C4-2B (cell line): ENCODE measurements around the gene NDUFB3.

ENCODE experiments used
- H3K27ac ChIP-seq: fragments of 450-650 bp; 2 replicates; pipeline ENCODE4 v1.5.1; 2017
- ZFX ChIP-seq: fragments of 450-650 bp; IDR thresholded peaks from 2 replicates; pipeline ENCODE4 v1.6.1; 2017
- TF ChIP-seq, protein P1 (sequence below): fragments of 450-650 bp; conservative IDR thresholded peaks from 2 replicates; pipeline ENCODE4 v1.5.1; 2017; ENCODE audit warnings: mild to moderate bottlenecking

The NDUFB3 gene

DNA sequence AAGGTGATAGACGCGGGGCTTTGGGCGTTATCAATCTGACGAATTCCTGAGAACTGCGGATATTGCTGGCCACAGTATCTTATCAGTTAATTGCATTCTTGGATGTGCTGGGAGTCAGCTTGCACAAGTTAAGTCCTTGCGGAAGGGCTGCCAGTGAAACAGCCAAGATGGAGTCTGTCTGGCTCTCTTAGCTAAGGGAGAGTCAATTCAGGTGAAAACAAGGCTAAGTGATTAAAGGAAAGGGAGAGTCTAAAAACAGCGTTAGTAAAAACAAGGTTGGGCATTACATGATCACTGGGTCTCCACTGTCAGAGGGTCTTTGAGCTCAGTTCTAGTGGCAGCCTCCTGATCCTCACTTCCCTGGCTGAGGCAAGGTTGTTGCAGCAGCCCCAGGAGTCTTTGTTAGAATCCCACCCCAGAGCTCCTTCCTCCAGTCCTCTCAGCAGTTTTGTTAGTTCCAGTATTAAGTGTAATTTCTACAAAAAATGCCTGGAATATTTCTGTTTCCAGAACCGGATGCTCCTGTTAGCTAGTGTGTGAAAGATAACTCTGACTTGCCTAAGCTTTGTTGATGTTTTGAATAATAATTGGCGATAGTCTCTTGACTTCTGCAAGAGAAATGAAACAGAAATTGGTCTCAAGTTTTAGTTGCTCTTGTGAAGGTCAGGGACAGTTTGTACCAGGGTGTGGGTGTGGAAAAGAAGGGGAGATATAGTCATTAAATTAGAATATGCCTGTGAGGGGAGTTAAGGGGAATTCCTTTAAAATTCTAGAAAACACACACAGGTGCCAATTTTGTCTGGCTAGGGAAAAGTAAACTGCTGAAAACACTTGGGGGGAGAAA is 54.7 kb downstream of the NDUFB3 start:
- TF ChIP-seq ZFX = no peak
- TF ChIP-seq, protein P1, sequence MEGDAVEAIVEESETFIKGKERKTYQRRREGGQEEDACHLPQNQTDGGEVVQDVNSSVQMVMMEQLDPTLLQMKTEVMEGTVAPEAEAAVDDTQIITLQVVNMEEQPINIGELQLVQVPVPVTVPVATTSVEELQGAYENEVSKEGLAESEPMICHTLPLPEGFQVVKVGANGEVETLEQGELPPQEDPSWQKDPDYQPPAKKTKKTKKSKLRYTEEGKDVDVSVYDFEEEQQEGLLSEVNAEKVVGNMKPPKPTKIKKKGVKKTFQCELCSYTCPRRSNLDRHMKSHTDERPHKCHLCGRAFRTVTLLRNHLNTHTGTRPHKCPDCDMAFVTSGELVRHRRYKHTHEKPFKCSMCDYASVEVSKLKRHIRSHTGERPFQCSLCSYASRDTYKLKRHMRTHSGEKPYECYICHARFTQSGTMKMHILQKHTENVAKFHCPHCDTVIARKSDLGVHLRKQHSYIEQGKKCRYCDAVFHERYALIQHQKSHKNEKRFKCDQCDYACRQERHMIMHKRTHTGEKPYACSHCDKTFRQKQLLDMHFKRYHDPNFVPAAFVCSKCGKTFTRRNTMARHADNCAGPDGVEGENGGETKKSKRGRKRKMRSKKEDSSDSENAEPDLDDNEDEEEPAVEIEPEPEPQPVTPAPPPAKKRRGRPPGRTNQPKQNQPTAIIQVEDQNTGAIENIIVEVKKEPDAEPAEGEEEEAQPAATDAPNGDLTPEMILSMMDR = no peak
- H3K27ac ChIP-seq = no peak overlapping the region

DNA sequence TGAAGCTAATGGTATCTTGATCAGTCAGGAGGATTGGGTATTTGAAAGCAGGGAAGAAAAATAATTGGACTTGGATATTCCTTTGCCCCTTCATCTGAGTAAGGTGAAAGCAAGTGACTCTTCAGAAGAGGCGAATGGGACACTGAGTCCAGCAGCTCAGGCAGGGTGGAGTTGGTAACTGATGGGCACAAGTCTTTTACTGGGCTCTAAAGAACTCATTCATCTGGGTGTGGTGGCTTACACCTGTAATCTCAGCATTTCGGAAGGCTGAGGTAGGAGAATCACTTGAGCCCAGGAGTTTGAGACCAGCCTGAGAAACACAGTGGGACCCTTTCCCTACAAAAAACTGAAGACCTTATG is 55.3 kb downstream of the NDUFB3 start:
- TF ChIP-seq ZFX = no peak
- TF ChIP-seq, protein P1 = no peak

DNA sequence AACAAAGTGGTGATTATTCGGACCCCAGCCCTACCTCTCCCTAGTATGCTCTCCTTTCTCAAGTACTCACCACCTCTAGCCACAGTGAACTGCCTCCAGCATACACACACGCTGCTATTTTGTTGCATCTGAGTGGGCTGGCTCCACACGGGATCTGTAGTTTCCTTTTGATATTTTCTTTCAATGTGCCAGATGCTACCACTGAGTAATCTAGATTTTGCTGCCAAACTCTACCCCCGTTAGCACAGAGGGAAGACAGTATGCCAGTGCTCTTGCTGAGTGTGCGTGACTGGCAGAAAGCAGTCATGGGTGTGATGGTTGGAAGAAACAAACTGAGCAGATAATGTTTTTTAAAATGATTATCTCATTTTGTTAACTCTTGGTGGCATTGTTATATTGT is 55.8 kb downstream of the NDUFB3 start:
- no peak for TF ChIP-seq ZFX
- TF ChIP-seq, protein P1 = no peak
- no peak overlapping the region for H3K27ac ChIP-seq

More for the DNA sequence above, 55.3 kb downstream of the NDUFB3 start:
- H3K27ac ChIP-seq = no peak overlapping the region

DNA sequence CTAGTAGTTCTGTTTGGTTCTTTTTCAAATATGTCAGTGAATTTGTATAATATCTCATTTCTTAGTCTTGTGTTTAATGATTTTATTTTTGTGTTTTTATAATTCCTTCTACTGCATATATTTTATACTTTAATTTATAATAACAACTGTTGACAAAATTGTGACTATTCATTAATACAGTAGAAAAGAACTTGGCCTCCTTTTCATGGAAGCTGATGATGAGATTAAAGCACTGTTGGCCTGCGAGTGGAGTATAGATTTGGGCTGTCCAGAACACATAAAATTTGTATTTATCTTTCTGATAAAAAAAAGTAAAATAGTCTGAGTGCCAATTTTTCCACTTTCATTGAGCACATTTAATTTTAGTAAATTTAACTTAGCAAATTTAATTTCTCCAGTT is 56.2 kb downstream of the NDUFB3 start:
- TF ChIP-seq ZFX = no peak
- TF ChIP-seq, protein P1 = no peak
- no peak overlapping the region for H3K27ac ChIP-seq

DNA sequence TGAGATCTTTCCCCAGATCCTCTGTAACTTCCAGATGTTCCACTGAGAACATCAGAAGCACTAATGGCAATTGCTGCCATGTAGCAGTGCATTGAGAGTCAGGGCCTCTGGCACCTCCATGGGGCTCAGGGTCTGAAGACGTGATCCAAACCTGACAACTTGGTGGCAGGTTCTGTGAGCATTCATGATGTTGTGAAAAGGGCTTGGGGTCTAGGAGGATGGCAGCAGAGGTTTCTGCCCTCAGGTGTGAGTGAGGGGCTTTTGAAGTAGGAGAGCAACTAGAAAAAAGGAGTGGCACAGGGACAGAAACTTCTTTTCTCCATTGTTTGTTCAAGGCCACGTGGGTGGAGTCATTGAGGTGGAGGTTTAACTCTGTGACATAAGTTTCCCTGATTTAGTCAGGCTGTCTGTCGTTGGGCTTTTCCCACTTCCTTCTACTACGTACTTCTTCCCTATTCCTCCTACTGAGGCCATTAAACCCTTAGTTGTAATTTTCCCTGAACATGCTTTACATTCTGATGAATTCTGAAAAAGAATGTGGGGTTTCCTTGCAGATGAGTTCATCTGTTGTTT is 57.2 kb downstream of the NDUFB3 start:
- TF ChIP-seq, protein P1 = no peak
- no peak for TF ChIP-seq ZFX
- no peak overlapping the region for H3K27ac ChIP-seq

DNA sequence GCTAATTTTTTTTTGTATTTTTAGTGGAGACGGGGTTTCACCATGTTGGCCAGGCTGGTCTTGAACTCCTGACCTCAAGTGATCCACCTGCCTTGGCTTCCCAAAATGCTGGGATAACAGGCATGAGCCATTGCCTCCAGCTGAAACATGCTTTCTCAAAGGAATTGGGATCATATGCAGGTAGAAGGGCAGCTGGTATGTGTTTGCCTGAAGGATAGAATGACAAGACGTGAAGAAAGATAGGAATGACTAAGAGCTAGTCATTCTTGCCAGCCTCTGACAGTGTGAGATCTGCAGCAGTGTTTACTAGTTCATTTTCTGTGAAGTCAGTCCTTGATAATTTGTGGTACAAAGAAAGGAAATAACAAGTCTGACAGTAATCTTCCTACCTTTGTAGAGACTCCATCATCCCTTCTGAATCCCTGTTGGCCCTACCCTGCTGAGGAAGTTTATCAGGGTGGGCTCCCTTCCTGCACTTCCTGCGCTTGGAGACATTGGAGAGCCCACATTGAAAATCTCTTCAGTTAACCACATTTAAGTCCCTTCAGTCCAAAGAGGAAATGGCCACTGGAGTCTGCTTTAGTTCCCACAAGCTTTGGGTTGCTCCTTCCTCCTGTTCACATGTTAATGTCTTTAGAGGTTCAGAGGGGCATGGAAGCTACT is 58.9 kb downstream of the NDUFB3 start:
- H3K27ac ChIP-seq = no peak overlapping the region
- TF ChIP-seq, protein P1 = no peak
- TF ChIP-seq ZFX = no peak

DNA sequence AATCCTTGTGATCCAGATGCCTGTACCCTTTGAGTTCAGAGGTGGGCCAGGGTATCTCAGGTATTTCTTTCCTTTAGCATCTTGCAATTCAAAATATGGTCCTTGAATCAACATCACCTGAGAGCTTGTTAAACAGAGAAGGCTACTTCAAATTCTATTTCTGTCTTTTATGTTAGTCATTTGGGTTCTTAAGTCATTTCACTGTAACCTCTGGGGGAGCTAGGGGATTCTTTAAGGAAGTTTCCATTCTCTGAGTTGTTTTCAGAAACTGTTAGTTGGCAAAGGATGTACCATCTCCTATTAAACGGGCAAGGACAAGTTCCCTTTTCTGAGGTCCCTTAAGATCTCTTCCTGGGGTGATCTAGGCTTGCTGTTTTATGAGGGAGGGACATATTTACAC is 60.7 kb downstream of the NDUFB3 start:
- H3K27ac ChIP-seq = no peak overlapping the region

More for the DNA sequence above, 60.7 kb downstream of the NDUFB3 start:
- TF ChIP-seq, protein P1 = no peak
- TF ChIP-seq ZFX = no peak
